ENCODE results near the gene PRLH.
A peak's percentile ranks its signal among the peaks of the same experiment; 100 is the strongest.

PRLH gene

DNA sequence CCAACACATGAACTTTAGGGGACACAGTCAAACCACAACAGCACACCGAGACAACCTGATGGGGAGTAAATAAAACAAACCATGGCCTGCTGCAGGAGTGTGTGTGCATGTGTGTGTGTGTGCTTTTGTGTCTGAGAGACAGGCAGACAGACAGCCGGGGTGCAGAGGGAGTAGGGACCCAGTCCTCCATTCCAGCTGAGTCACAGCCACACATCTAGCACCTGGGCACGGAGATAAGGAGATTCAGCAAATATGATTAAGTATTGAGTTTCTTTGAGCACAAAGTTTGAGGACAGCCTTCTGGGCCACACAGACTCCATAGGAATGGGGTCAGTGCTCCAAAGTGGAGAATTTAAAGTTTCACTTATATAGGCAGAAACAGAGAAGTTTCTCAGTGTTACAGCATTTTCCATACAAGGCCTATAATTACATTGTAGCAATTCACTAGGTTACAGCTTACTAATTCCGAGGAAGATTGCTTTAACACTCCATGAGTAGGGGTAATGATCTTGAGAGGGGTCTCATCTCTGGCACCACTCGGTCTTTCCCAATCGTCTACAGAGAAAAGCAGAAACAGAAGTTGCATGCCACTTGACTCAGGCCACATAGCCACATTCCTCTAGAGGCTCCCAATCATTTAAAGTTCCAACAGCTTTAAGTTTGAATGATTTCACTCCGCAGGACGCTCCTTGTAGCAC lies 30.8 kb upstream of the PRLH start:
- H3K4me1 ChIP-seq (ENCODE audit: control insufficient read depth in 2 of 2, insufficient read depth in 1 of 2, low read depth in 1 of 2, low read length in 2 of 2) = peaks cover 0 to 4% of the 10 kb centered on the region in 2 donors
- no peak overlapping the region for H3K27ac ChIP-seq (replicated peaks; ENCODE audit: low read length)
- H2BK15ac ChIP-seq (ENCODE audit: low read length) = no peak overlapping the region
- H3K4me3 ChIP-seq (ENCODE audit: low read length in 2 of 2) = no peak overlapping the region
- H2BK120ac ChIP-seq (ENCODE audit: low read depth, low read length) = no peak overlapping the region
- no peak overlapping the region for H3K9ac ChIP-seq (ENCODE audit: low read depth, low read length, poor library complexity)
- no peak overlapping the region for H3K18ac ChIP-seq (ENCODE audit: low read length)
- peaks cover 0 to 11% (median 0%) of the 10 kb centered on the region in 3 experiments for H3K27me3 ChIP-seq (ENCODE audit: control insufficient read depth in 3 of 3, insufficient read depth in 3 of 3, low read depth in 1 of 3, low read length in 3 of 3)
- H3K4ac ChIP-seq (ENCODE audit: low read length) = no peak overlapping the region
- H2BK12ac ChIP-seq (ENCODE audit: low read length) = no peak overlapping the region
- H3K14ac ChIP-seq (ENCODE audit: low read length) = no peak overlapping the region
- no peak overlapping the region for H4K8ac ChIP-seq (ENCODE audit: low read depth, low read length)
- H2AFZ ChIP-seq (ENCODE audit: low read length) = no peak overlapping the region
- no peak for DNase-seq (ENCODE audit: low spot score)
- no peak overlapping the region for H4K91ac ChIP-seq (ENCODE audit: low read depth, low read length, poor library complexity)
- H3K4me2 ChIP-seq (ENCODE audit: insufficient read depth, low read length, poor library complexity, severe bottlenecking) = no peak overlapping the region
- no peaks in the 10 kb centered on the region for H3K79me1 ChIP-seq (ENCODE audit: low read depth, low read length)
- no peak overlapping the region for H2AK5ac ChIP-seq (ENCODE audit: low read depth, low read length)
- H3K9me3 ChIP-seq (replicated peaks in 1 of 2; ENCODE audit: control insufficient read depth in 2 of 2, insufficient read depth in 1 of 2, low read depth in 1 of 2, low read length in 2 of 2) = no peaks in the 10 kb centered on the region
- H3K23ac ChIP-seq (ENCODE audit: low read depth, low read length, poor library complexity) = no peak overlapping the region
- WGBS, 2 donors (ENCODE audit: extremely low coverage in 2 of 2, insufficient read length in 2 of 2, insufficient replicate concordance in 1 of 2) = no CpG with 5 or more reads among the region's 8 CpGs
- H2BK5ac ChIP-seq (ENCODE audit: low read length) = no peak overlapping the region
- H3K36me3 ChIP-seq (replicated peaks in 1 of 2; ENCODE audit: control insufficient read depth in 2 of 2, insufficient read depth in 2 of 2, low read length in 2 of 2) = no peaks in the 10 kb centered on the region

- no peak overlapping the region for H4K91ac ChIP-seq (ENCODE audit: low read depth, low read length, poor library complexity)
- no peak overlapping the region for H2BK5ac ChIP-seq (ENCODE audit: low read length)
- no peak overlapping the region for H2BK12ac ChIP-seq (ENCODE audit: low read length)
- peaks cover 3 to 4% of the 10 kb centered on the region in 2 donors for H3K4me1 ChIP-seq (ENCODE audit: control insufficient read depth in 2 of 2, insufficient read depth in 1 of 2, low read depth in 1 of 2, low read length in 2 of 2)
- H3K27ac ChIP-seq (replicated peaks; ENCODE audit: low read length) = no peak overlapping the region
- H2BK15ac ChIP-seq (ENCODE audit: low read length) = no peak overlapping the region
- no peak for DNase-seq (ENCODE audit: low spot score)
- no peak overlapping the region for H2BK120ac ChIP-seq (ENCODE audit: low read depth, low read length)
- no peaks in the 10 kb centered on the region for H3K9me3 ChIP-seq (replicated peaks in 1 of 2; ENCODE audit: control insufficient read depth in 2 of 2, insufficient read depth in 1 of 2, low read depth in 1 of 2, low read length in 2 of 2)
- H3K14ac ChIP-seq (ENCODE audit: low read length) = no peak overlapping the region
- no CpG with 5 or more reads among the region's 5 CpGs for WGBS, 2 donors (ENCODE audit: extremely low coverage in 2 of 2, insufficient read length in 2 of 2, insufficient replicate concordance in 1 of 2)
- H3K4me3 ChIP-seq (ENCODE audit: low read length in 2 of 2) = no peak overlapping the region
- no peak overlapping the region for H3K9ac ChIP-seq (ENCODE audit: low read depth, low read length, poor library complexity)
- H3K36me3 ChIP-seq (replicated peaks in 1 of 2; ENCODE audit: control insufficient read depth in 2 of 2, insufficient read depth in 2 of 2, low read length in 2 of 2) = no peaks in the 10 kb centered on the region
- H3K4me2 ChIP-seq (ENCODE audit: insufficient read depth, low read length, poor library complexity, severe bottlenecking) = no peak overlapping the region
- H4K8ac ChIP-seq (ENCODE audit: low read depth, low read length) = no peak overlapping the region
- H3K18ac ChIP-seq (ENCODE audit: low read length) = no peak overlapping the region
- H3K79me1 ChIP-seq (ENCODE audit: low read depth, low read length) = no peaks in the 10 kb centered on the region
- no peak overlapping the region for H3K4ac ChIP-seq (ENCODE audit: low read length)
- no peak overlapping the region for H2AK5ac ChIP-seq (ENCODE audit: low read depth, low read length)
- peaks cover 0 to 11% (median 0%) of the 10 kb centered on the region in 3 experiments for H3K27me3 ChIP-seq (ENCODE audit: control insufficient read depth in 3 of 3, insufficient read depth in 3 of 3, low read depth in 1 of 3, low read length in 3 of 3)
- no peak overlapping the region for H3K23ac ChIP-seq (ENCODE audit: low read depth, low read length, poor library complexity)
- H2AFZ ChIP-seq (ENCODE audit: low read length) = no peak overlapping the region
Observed at GRCh38 chr2:237536083-237536415, 30.3 kb upstream of the PRLH start.

DNA sequence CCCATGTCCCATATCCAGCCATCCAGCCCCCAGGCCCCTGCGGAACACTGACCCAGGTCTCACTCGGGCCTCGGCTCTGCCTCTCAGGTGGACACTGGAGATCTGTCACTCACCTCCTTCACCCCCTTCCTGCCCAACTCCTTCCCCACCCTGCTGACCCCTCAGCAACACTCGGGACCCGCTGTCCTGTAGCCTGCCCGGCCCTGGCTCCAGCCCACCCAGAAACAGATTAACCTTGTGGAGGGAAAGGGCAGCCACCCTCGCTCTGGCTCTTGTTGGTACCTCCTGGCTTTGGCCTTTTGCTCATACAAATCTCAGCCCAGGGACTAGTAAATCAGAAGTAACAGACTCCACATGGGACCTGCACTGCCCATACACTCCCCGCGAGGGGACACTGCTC lies 29.8 kb upstream of the PRLH start:
- H2AK5ac ChIP-seq (ENCODE audit: low read depth, low read length) = no peak overlapping the region
- no peak overlapping the region for H2BK12ac ChIP-seq (ENCODE audit: low read length)
- no peak for DNase-seq (ENCODE audit: low spot score)
- peaks cover 0 to 11% (median 0%) of the 10 kb centered on the region in 3 experiments for H3K27me3 ChIP-seq (ENCODE audit: control insufficient read depth in 3 of 3, insufficient read depth in 3 of 3, low read depth in 1 of 3, low read length in 3 of 3)
- no peak overlapping the region for H3K27ac ChIP-seq (replicated peaks; ENCODE audit: low read length)
- no peak overlapping the region for H2BK15ac ChIP-seq (ENCODE audit: low read length)
- H4K91ac ChIP-seq (ENCODE audit: low read depth, low read length, poor library complexity) = no peak overlapping the region
- H3K9me3 ChIP-seq (replicated peaks in 1 of 2; ENCODE audit: control insufficient read depth in 2 of 2, insufficient read depth in 1 of 2, low read depth in 1 of 2, low read length in 2 of 2) = no peaks in the 10 kb centered on the region
- no peak overlapping the region for H3K4me2 ChIP-seq (ENCODE audit: insufficient read depth, low read length, poor library complexity, severe bottlenecking)
- no peaks in the 10 kb centered on the region for H3K36me3 ChIP-seq (replicated peaks in 1 of 2; ENCODE audit: control insufficient read depth in 2 of 2, insufficient read depth in 2 of 2, low read length in 2 of 2)
- H2BK120ac ChIP-seq (ENCODE audit: low read depth, low read length) = no peak overlapping the region
- no peak overlapping the region for H2BK5ac ChIP-seq (ENCODE audit: low read length)
- H3K79me1 ChIP-seq (ENCODE audit: low read depth, low read length) = no peaks in the 10 kb centered on the region
- no peak overlapping the region for H3K4ac ChIP-seq (ENCODE audit: low read length)
- H3K18ac ChIP-seq (ENCODE audit: low read length) = peak overlapping the region; percentile 26
- peak overlapping the region; percentile 78 for H3K14ac ChIP-seq (ENCODE audit: low read length)
- WGBS, 2 donors (ENCODE audit: extremely low coverage in 2 of 2, insufficient read length in 2 of 2, insufficient replicate concordance in 1 of 2) = no CpG with 5 or more reads among the region's 9 CpGs
- H3K4me3 ChIP-seq (ENCODE audit: low read length in 2 of 2) = no peak overlapping the region
- H3K4me1 ChIP-seq (ENCODE audit: control insufficient read depth in 2 of 2, insufficient read depth in 1 of 2, low read depth in 1 of 2, low read length in 2 of 2) = peaks cover 4 to 8% of the 10 kb centered on the region in 2 donors
- H4K8ac ChIP-seq (ENCODE audit: low read depth, low read length) = no peak overlapping the region
- H2AFZ ChIP-seq (ENCODE audit: low read length) = no peak overlapping the region
- H3K9ac ChIP-seq (ENCODE audit: low read depth, low read length, poor library complexity) = no peak overlapping the region
- peak overlapping the region; percentile 8 for H3K23ac ChIP-seq (ENCODE audit: low read depth, low read length, poor library complexity)

GRCh38 chr2:237538001-237538720 lies 28.2 kb upstream of the PRLH start:
- Histone ChIP-seq H2BK120ac (ENCODE audit: low read depth, low read length) (no peak overlapping the region), H2BK15ac (ENCODE audit: low read length) (no peak overlapping the region), H3K9me3 (replicated peaks in 1 of 2; ENCODE audit: control insufficient read depth in 2 of 2, insufficient read depth in 1 of 2, low read depth in 1 of 2, low read length in 2 of 2) (no peaks in the 10 kb centered on the region), H3K4me1 (ENCODE audit: control insufficient read depth in 2 of 2, insufficient read depth in 1 of 2, low read depth in 1 of 2, low read length in 2 of 2) (peaks cover 0 to 8% of the 10 kb centered on the region in 2 donors), H4K91ac (ENCODE audit: low read depth, low read length, poor library complexity) (no peak overlapping the region), H2BK5ac (ENCODE audit: low read length) (peak overlapping the region; percentile 25), H3K79me1 (ENCODE audit: low read depth, low read length) (no peaks in the 10 kb centered on the region), H3K18ac (ENCODE audit: low read length) (peak overlapping the region; percentile 23), H3K36me3 (replicated peaks in 1 of 2; ENCODE audit: control insufficient read depth in 2 of 2, insufficient read depth in 2 of 2, low read length in 2 of 2) (no peaks in the 10 kb centered on the region), H3K4me2 (ENCODE audit: insufficient read depth, low read length, poor library complexity, severe bottlenecking) (no peak overlapping the region), H3K23ac (ENCODE audit: low read depth, low read length, poor library complexity) (peak overlapping the region; percentile 25), H2BK12ac (ENCODE audit: low read length) (no peak overlapping the region), H2AFZ (ENCODE audit: low read length) (no peak overlapping the region), H3K4ac (ENCODE audit: low read length) (no peak overlapping the region), H2AK5ac (ENCODE audit: low read depth, low read length) (no peak overlapping the region), H3K27ac (replicated peaks; ENCODE audit: low read length) (no peak overlapping the region), H4K8ac (ENCODE audit: low read depth, low read length) (no peak overlapping the region), H3K4me3 (ENCODE audit: low read length in 2 of 2) (no peak overlapping the region), H3K14ac (ENCODE audit: low read length) (no peak overlapping the region), H3K9ac (ENCODE audit: low read depth, low read length, poor library complexity) (peak overlapping the region; percentile 12), H3K27me3 (ENCODE audit: control insufficient read depth in 3 of 3, insufficient read depth in 3 of 3, low read depth in 1 of 3, low read length in 3 of 3) (peaks cover 0 to 8% (median 0%) of the 10 kb centered on the region in 3 experiments)
- WGBS, 2 donors (ENCODE audit: extremely low coverage in 2 of 2, insufficient read length in 2 of 2, insufficient replicate concordance in 1 of 2) = no CpG with 5 or more reads among the region's 29 CpGs
- DNase-seq (ENCODE audit: low spot score) = no peak
